GM12878 (cell line): ENCODE data around the gene TBATA. TPM values are rescaled to one million over a fixed set of nuclear protein-coding genes. Genes with fewer than 3 reads are reported as not detected.

Experiments
- CEBPB ChIP-seq, 2 experiments: fragments of 150-350 bp in 1 of 2; IDR thresholded peaks; 2 replicates each; pipeline ENCODE4 v1.6.1; 2012 to 2014; ENCODE audit warnings: low read depth in 2 of 2, low read length in 2 of 2, borderline replicate concordance in 1 of 2, inconsistent platforms in 1 of 2
- EED ChIP-seq: sonication (generic); IDR thresholded peaks from 2 replicates; pipeline ENCODE4 v1.6.1; 2016; ENCODE audit warnings: antibody characterized with exemption, low read depth
- JUND ChIP-seq: IDR thresholded peaks from 2 replicates; pipeline ENCODE4 v1.6.1; 2012; ENCODE audit warnings: low read depth, mild to moderate bottlenecking, low read length, improper control_type of control experiment, moderate library complexity
- NBN ChIP-seq: fragments of 450-650 bp; IDR thresholded peaks from 2 replicates; pipeline ENCODE4 v1.6.1; 2016
- NR2C2 ChIP-seq: IDR thresholded peaks from 2 replicates; pipeline ENCODE4 v1.6.1; 2011; ENCODE audit warnings: borderline replicate concordance, low read depth; ENCODE audit not compliant: control insufficient read depth, insufficient read length
- NR2F1 ChIP-seq: fragments of 450-650 bp; conservative IDR thresholded peaks from 2 replicates; pipeline ENCODE4 v1.6.1; 2017; ENCODE audit warnings: mild to moderate bottlenecking
- RELA ChIP-seq: fragments of 450-650 bp; IDR thresholded peaks from 2 replicates; pipeline ENCODE4 v1.8.0; 2014; ENCODE audit warnings: borderline replicate concordance; ENCODE audit not compliant: partially characterized antibody
- TCF12 ChIP-seq: IDR thresholded peaks from 2 replicates; pipeline ENCODE4 v1.6.1; 2011; ENCODE audit warnings: low read depth, mild to moderate bottlenecking, low read length
- polyA plus RNA-seq, 11 experiments: library from polyadenylated mRNA; depleted of rRNA in 4 of 11; unstranded in 6 of 11; stranded (reverse) in 5 of 11; fragments of >200 nt; fragmentation: Nextera tagmentation in 4 of 11; fragmentation: Illumina TruSeq in 1 of 11; extraction: Ambion mirVana in 4 of 11; extraction: Trizol in 1 of 11; gene quantifications; 1 replicate in 1 of 11; 2 replicates in 10 of 11; pipeline versions ENCODE4 v1.2.1 to v1.2.3, GENCODE V29; 2011 to 2016; ENCODE audit warnings: inconsistent platforms in 2 of 11, missing spikeins in 2 of 11, low read depth in 1 of 11
- total RNA-seq, 4 experiments: library from RNA; depleted of rRNA in 3 of 4; stranded (reverse); fragments of >200 nt in 3 of 4; fragmentation: Illumina TruSeq in 1 of 4; extraction: Trizol in 1 of 4; gene quantifications; 2 replicates each; pipeline versions ENCODE4 v1.2.1 to v1.2.3, GENCODE V29; 2013 to 2021
- TF ChIP-seq, protein P1 (sequence below): IDR thresholded peaks from 2 replicates; pipeline ENCODE4 v1.6.1; 2012; ENCODE audit warnings: low read depth, low read length, improper control_type of control experiment
- TF ChIP-seq, protein P2 (sequence below): fragments of 150-350 bp; IDR thresholded peaks from 2 replicates; pipeline ENCODE4 v1.6.1; 2016; ENCODE audit warnings: low read depth, low read length
- TF ChIP-seq, protein P3 (sequence below): fragments of 450-650 bp; IDR thresholded peaks from 2 replicates; pipeline ENCODE4 v1.6.1; 2014; ENCODE audit warnings: mild to moderate bottlenecking
- TF ChIP-seq, protein P4 (sequence below): fragments of 450-650 bp; conservative IDR thresholded peaks from 2 replicates; pipeline ENCODE4 v1.6.1; 2017; ENCODE audit warnings: mild to moderate bottlenecking, moderate library complexity

The TBATA gene
- total and polyA plus RNA-seq, 10 of the 15 experiments (the other 5 are each of a cell fraction or from before 2014, with no cell fraction given): not detected

DNA sequence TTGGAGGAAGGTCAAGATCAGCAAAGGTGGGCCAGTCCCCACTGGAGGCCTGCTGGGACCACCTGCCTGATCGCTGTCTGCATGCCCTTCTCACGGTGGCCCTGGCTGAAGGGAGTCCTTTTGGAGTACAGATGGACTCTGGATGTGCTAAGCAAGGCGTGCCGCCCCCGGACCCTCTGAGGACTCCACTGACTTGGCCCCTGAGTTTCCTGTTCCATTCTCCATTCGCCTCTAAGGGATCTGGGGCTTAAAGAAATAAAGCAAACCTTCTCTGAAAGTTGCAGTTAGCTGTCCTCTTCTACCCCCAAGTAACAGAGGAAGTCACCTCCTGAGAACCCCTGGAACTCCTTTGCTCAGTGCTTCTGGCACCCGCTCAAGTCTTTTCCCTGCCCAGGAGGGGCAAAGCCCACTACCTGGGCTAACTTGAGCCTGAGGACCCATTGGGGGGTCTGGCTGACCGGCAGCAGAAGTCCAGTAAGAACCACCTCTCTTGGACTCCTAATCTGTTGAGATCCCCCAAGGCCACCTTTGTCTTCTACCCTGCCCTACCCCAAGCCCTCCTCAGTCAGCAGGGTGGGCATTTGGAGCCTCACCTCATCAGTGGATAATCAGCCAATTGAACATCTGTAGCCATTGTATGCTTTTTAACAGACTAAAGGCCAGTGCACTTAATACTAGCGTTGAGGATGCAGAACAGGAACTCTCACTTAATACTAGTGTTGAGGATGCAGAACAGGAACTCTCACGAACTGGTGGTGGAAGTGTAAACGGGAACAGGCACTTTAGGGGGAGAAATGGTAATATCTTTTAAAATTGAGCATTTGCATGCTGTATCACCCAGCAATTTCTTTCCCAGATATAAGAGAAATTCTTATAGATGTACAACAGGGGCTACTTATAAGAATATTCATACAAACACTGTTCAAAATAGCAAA, 2.2 kb downstream of the TBATA start (continued):
- TF ChIP-seq, protein P1, sequence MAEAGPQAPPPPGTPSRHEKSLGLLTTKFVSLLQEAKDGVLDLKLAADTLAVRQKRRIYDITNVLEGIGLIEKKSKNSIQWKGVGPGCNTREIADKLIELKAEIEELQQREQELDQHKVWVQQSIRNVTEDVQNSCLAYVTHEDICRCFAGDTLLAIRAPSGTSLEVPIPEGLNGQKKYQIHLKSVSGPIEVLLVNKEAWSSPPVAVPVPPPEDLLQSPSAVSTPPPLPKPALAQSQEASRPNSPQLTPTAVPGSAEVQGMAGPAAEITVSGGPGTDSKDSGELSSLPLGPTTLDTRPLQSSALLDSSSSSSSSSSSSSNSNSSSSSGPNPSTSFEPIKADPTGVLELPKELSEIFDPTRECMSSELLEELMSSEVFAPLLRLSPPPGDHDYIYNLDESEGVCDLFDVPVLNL: no peak
- TF ChIP-seq NR2C2 (no peak), CEBPB (IDR thresholded peaks at IDR 0.05; ENCODE audit: borderline replicate concordance in 1 of 2, low read depth in 2 of 2, low read length in 2 of 2) (no peak), JUND (no peak), EED (no peak), RELA (no peak), NBN (no peak), TCF12 (no peak), NR2F1 (no peak)
- TF ChIP-seq, protein P2, sequence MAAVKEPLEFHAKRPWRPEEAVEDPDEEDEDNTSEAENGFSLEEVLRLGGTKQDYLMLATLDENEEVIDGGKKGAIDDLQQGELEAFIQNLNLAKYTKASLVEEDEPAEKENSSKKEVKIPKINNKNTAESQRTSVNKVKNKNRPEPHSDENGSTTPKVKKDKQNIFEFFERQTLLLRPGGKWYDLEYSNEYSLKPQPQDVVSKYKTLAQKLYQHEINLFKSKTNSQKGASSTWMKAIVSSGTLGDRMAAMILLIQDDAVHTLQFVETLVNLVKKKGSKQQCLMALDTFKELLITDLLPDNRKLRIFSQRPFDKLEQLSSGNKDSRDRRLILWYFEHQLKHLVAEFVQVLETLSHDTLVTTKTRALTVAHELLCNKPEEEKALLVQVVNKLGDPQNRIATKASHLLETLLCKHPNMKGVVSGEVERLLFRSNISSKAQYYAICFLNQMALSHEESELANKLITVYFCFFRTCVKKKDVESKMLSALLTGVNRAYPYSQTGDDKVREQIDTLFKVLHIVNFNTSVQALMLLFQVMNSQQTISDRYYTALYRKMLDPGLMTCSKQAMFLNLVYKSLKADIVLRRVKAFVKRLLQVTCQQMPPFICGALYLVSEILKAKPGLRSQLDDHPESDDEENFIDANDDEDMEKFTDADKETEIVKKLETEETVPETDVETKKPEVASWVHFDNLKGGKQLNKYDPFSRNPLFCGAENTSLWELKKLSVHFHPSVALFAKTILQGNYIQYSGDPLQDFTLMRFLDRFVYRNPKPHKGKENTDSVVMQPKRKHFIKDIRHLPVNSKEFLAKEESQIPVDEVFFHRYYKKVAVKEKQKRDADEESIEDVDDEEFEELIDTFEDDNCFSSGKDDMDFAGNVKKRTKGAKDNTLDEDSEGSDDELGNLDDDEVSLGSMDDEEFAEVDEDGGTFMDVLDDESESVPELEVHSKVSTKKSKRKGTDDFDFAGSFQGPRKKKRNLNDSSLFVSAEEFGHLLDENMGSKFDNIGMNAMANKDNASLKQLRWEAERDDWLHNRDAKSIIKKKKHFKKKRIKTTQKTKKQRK: no peak
- TF ChIP-seq, protein P3, sequence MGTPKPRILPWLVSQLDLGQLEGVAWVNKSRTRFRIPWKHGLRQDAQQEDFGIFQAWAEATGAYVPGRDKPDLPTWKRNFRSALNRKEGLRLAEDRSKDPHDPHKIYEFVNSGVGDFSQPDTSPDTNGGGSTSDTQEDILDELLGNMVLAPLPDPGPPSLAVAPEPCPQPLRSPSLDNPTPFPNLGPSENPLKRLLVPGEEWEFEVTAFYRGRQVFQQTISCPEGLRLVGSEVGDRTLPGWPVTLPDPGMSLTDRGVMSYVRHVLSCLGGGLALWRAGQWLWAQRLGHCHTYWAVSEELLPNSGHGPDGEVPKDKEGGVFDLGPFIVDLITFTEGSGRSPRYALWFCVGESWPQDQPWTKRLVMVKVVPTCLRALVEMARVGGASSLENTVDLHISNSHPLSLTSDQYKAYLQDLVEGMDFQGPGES: no peak
- TF ChIP-seq, protein P4, sequence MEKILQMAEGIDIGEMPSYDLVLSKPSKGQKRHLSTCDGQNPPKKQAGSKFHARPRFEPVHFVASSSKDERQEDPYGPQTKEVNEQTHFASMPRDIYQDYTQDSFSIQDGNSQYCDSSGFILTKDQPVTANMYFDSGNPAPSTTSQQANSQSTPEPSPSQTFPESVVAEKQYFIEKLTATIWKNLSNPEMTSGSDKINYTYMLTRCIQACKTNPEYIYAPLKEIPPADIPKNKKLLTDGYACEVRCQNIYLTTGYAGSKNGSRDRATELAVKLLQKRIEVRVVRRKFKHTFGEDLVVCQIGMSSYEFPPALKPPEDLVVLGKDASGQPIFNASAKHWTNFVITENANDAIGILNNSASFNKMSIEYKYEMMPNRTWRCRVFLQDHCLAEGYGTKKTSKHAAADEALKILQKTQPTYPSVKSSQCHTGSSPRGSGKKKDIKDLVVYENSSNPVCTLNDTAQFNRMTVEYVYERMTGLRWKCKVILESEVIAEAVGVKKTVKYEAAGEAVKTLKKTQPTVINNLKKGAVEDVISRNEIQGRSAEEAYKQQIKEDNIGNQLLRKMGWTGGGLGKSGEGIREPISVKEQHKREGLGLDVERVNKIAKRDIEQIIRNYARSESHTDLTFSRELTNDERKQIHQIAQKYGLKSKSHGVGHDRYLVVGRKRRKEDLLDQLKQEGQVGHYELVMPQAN: no peak
